ENCODE measurements around the gene UNC79.

UNC79 gene

GRCh38 chr14:93742761-93743160 lies 312.0 kb downstream of the UNC79 start:
- no peak overlapping the region for H2AFZ ChIP-seq (ENCODE audit: low read depth, low read length)
- no peak overlapping the region for H4K8ac ChIP-seq (ENCODE audit: low read length)
- no peak overlapping the region for H3K4me3 ChIP-seq (ENCODE audit: insufficient read depth in 1 of 2, low read depth in 1 of 2, low read length in 2 of 2)
- H3K27me3 ChIP-seq (ENCODE audit: control insufficient read depth in 1 of 2, insufficient read depth in 1 of 2, low read length in 2 of 2), result peaks cover 0 to 20% of the 10 kb centered on the region in 2 experiments
- no peaks in the 10 kb centered on the region for H3K9me3 ChIP-seq (ENCODE audit: control insufficient read depth, low read length)
- 89% methylated on average over 8 of the region's 8 CpGs for WGBS
- H3K4me2 ChIP-seq (ENCODE audit: low read length, poor library complexity, severe bottlenecking), result no peak overlapping the region
- H3K14ac ChIP-seq (ENCODE audit: low read length in 2 of 2), result no peak overlapping the region
- H4K91ac ChIP-seq (ENCODE audit: low read length), result no peak overlapping the region
- H2BK15ac ChIP-seq (ENCODE audit: low read depth, poor library complexity, severe bottlenecking), result no peak overlapping the region
- no peaks in the 10 kb centered on the region for H3K36me3 ChIP-seq (ENCODE audit: control insufficient read depth in 1 of 2, insufficient read depth in 2 of 2, low read depth in 1 of 2, low read length in 2 of 2)
- H3K27ac ChIP-seq (ENCODE audit: low read length, poor library complexity, severe bottlenecking), result no peak overlapping the region
- no peak overlapping the region for H2BK5ac ChIP-seq (ENCODE audit: low read depth, low read length, poor library complexity, severe bottlenecking)
- no peak overlapping the region for H3K18ac ChIP-seq (ENCODE audit: low read depth in 1 of 2, low read length in 2 of 2)
- no peak for DNase-seq
- no peak overlapping the region for H2BK12ac ChIP-seq (ENCODE audit: low read length in 2 of 2)
- H2BK120ac ChIP-seq (ENCODE audit: low read depth, low read length), result no peak overlapping the region
- H3K9ac ChIP-seq (ENCODE audit: low read length), result no peak overlapping the region
- no peak overlapping the region for H2AK5ac ChIP-seq (ENCODE audit: low read length, severe bottlenecking)
- no peaks in the 10 kb centered on the region for H3K79me1 ChIP-seq (replicated peaks; ENCODE audit: low read length, poor library complexity, severe bottlenecking)
- H3K4ac ChIP-seq (ENCODE audit: low read depth in 1 of 2, low read length in 2 of 2), result no peak overlapping the region
- H3K23ac ChIP-seq (ENCODE audit: low read length in 2 of 2), result no peak overlapping the region
- H3K4me1 ChIP-seq (ENCODE audit: control insufficient read depth, insufficient read depth, low read depth, low read length), result no peaks in the 10 kb centered on the region

DNA sequence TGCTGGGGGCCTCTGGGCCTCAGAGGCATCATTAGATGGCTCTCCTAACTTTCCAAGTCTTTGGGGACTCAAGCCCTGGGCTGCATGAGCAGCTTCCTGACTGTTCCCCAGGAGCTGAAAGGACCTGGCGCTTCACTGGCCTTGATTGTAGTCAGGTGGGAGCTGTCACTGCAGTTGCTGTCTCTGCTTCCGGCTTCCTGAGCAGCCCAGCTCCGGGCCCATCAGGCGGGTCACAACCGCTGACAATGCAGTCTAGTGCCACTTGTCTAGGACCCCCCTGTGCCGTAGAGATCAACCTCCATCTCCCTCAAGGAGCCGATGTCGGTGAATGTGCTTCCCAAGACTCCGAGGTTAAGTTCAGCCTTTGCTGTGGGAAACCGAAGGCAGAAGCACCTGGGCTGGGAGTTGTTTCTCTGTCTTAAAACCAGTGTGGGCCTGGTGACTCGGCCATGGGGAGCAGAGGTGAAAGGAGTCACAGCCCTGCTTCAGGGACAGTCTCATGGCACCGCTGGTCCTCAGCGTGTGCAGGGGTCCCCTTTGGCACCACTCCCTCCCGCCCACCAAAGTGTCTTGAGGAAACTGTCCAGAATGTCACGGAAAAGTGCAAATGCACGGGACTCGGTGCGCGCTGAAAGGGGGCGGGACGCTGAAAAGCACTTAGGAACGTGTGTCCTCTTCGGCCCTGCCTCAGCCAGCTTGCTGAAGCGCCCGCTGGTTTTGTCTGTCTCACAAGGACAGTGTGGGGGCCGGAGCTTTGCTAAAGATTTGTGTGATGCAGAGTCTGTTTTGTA lies 312.7 kb downstream of the UNC79 start:
- Histone ChIP-seq H2BK15ac (ENCODE audit: low read depth, poor library complexity, severe bottlenecking) (no peak overlapping the region), H3K23ac (ENCODE audit: low read length in 2 of 2) (no peak overlapping the region), H3K79me1 (replicated peaks; ENCODE audit: low read length, poor library complexity, severe bottlenecking) (no peaks in the 10 kb centered on the region), H2BK120ac (ENCODE audit: low read depth, low read length) (no peak overlapping the region), H2AFZ (ENCODE audit: low read depth, low read length) (no peak overlapping the region), H2BK12ac (ENCODE audit: low read length in 2 of 2) (no peak overlapping the region), H3K4ac (ENCODE audit: low read depth in 1 of 2, low read length in 2 of 2) (no peak overlapping the region), H3K36me3 (ENCODE audit: control insufficient read depth in 1 of 2, insufficient read depth in 2 of 2, low read depth in 1 of 2, low read length in 2 of 2) (no peaks in the 10 kb centered on the region), H2AK5ac (ENCODE audit: low read length, severe bottlenecking) (no peak overlapping the region), H3K18ac (ENCODE audit: low read depth in 1 of 2, low read length in 2 of 2) (no peak overlapping the region), H3K4me2 (ENCODE audit: low read length, poor library complexity, severe bottlenecking) (no peak overlapping the region), H3K14ac (ENCODE audit: low read length in 2 of 2) (no peak overlapping the region), H4K8ac (ENCODE audit: low read length) (no peak overlapping the region), H3K9ac (ENCODE audit: low read length) (no peak overlapping the region), H2BK5ac (ENCODE audit: low read depth, low read length, poor library complexity, severe bottlenecking) (no peak overlapping the region), H3K27me3 (ENCODE audit: control insufficient read depth in 1 of 2, insufficient read depth in 1 of 2, low read length in 2 of 2) (peaks cover 0 to 14% of the 10 kb centered on the region in 2 experiments), H3K27ac (ENCODE audit: low read length, poor library complexity, severe bottlenecking) (no peak overlapping the region), H3K9me3 (ENCODE audit: control insufficient read depth, low read length) (no peaks in the 10 kb centered on the region), H4K91ac (ENCODE audit: low read length) (no peak overlapping the region), H3K4me1 (ENCODE audit: control insufficient read depth, insufficient read depth, low read depth, low read length) (no peaks in the 10 kb centered on the region), H3K4me3 (ENCODE audit: insufficient read depth in 1 of 2, low read depth in 1 of 2, low read length in 2 of 2) (no peak overlapping the region)
- WGBS, result 89% methylated on average over 26 of the region's 26 CpGs
- DNase-seq, result no peak

DNA sequence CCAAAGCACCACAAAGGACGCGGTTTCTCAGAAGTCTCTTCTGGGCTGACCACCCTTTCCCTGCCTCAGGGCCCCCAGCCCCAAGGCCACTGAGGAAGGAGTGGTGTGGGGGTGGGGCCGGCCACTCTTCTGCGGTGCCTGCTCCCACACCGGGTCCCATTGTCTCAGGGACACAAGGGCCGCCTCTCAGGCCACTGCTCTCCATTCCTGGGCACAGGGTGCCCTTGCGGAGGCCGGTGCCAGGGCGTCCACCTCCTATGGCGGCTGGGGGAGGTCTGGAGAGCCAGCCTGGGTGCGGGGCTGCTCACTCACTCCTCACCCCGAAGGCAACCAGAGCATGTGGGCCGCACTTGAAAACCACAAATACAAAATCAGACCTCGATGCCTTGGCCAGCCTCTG lies 313.4 kb downstream of the UNC79 start:
- Histone ChIP-seq H3K4me2 (ENCODE audit: low read length, poor library complexity, severe bottlenecking) (no peak overlapping the region), H3K79me1 (replicated peaks; ENCODE audit: low read length, poor library complexity, severe bottlenecking) (no peaks in the 10 kb centered on the region), H2BK5ac (ENCODE audit: low read depth, low read length, poor library complexity, severe bottlenecking) (no peak overlapping the region), H3K9me3 (ENCODE audit: control insufficient read depth, low read length) (no peaks in the 10 kb centered on the region), H4K8ac (ENCODE audit: low read length) (no peak overlapping the region), H3K18ac (ENCODE audit: low read depth in 1 of 2, low read length in 2 of 2) (no peak overlapping the region), H3K36me3 (ENCODE audit: control insufficient read depth in 1 of 2, insufficient read depth in 2 of 2, low read depth in 1 of 2, low read length in 2 of 2) (no peaks in the 10 kb centered on the region), H3K9ac (ENCODE audit: low read length) (no peak overlapping the region), H3K23ac (ENCODE audit: low read length in 2 of 2) (no peak overlapping the region), H4K91ac (ENCODE audit: low read length) (no peak overlapping the region), H3K4ac (ENCODE audit: low read depth in 1 of 2, low read length in 2 of 2) (no peak overlapping the region), H3K27ac (ENCODE audit: low read length, poor library complexity, severe bottlenecking) (no peak overlapping the region), H3K4me3 (ENCODE audit: insufficient read depth in 1 of 2, low read depth in 1 of 2, low read length in 2 of 2) (no peak overlapping the region), H3K4me1 (ENCODE audit: control insufficient read depth, insufficient read depth, low read depth, low read length) (no peaks in the 10 kb centered on the region), H2AK5ac (ENCODE audit: low read length, severe bottlenecking) (no peak overlapping the region), H2AFZ (ENCODE audit: low read depth, low read length) (no peak overlapping the region), H2BK120ac (ENCODE audit: low read depth, low read length) (no peak overlapping the region), H3K27me3 (ENCODE audit: control insufficient read depth in 1 of 2, insufficient read depth in 1 of 2, low read length in 2 of 2) (peaks cover 0 to 10% of the 10 kb centered on the region in 2 experiments), H2BK12ac (ENCODE audit: low read length in 2 of 2) (no peak overlapping the region), H2BK15ac (ENCODE audit: low read depth, poor library complexity, severe bottlenecking) (no peak overlapping the region), H3K14ac (ENCODE audit: low read length in 2 of 2) (no peak overlapping the region)
- no peak for DNase-seq
- WGBS, result 80% methylated on average over 14 of the region's 14 CpGs

DNA sequence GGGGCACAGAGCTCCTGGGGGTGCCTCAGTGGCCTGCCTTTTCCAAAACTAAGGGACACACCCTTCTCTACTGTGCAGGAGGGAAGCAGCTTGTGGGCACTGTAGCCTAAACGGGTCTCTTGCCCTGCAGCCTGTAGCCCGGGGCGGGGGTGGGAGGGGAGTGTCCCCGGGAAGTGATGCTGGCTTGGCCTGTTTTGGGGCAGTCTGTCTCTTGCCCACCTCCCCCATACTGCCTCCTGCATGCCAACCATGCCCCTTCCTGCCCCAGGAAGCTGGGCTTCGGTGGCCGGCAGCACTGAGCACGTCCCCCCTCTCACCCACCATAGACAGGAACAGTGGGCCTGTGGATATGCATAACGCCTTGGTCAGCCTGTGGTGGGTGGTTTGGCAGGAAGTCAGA lies 314.1 kb downstream of the UNC79 start:
- Histone ChIP-seq H3K27ac (ENCODE audit: low read length, poor library complexity, severe bottlenecking) (no peak overlapping the region), H3K14ac (ENCODE audit: low read length in 2 of 2) (no peak overlapping the region), H3K4me1 (ENCODE audit: control insufficient read depth, insufficient read depth, low read depth, low read length) (no peaks in the 10 kb centered on the region), H3K4me3 (ENCODE audit: insufficient read depth in 1 of 2, low read depth in 1 of 2, low read length in 2 of 2) (no peak overlapping the region), H3K27me3 (ENCODE audit: control insufficient read depth in 1 of 2, insufficient read depth in 1 of 2, low read length in 2 of 2) (peaks cover 0 to 10% of the 10 kb centered on the region in 2 experiments), H3K4me2 (ENCODE audit: low read length, poor library complexity, severe bottlenecking) (no peak overlapping the region), H4K8ac (ENCODE audit: low read length) (no peak overlapping the region), H3K4ac (ENCODE audit: low read depth in 1 of 2, low read length in 2 of 2) (no peak overlapping the region), H2BK5ac (ENCODE audit: low read depth, low read length, poor library complexity, severe bottlenecking) (no peak overlapping the region), H3K79me1 (replicated peaks; ENCODE audit: low read length, poor library complexity, severe bottlenecking) (no peaks in the 10 kb centered on the region), H2BK12ac (ENCODE audit: low read length in 2 of 2) (no peak overlapping the region), H3K36me3 (ENCODE audit: control insufficient read depth in 1 of 2, insufficient read depth in 2 of 2, low read depth in 1 of 2, low read length in 2 of 2) (no peaks in the 10 kb centered on the region), H3K9ac (ENCODE audit: low read length) (no peak overlapping the region), H4K91ac (ENCODE audit: low read length) (no peak overlapping the region), H3K9me3 (ENCODE audit: control insufficient read depth, low read length) (no peaks in the 10 kb centered on the region), H2BK15ac (ENCODE audit: low read depth, poor library complexity, severe bottlenecking) (no peak overlapping the region), H2BK120ac (ENCODE audit: low read depth, low read length) (no peak overlapping the region), H2AFZ (ENCODE audit: low read depth, low read length) (no peak overlapping the region), H3K23ac (ENCODE audit: low read length in 2 of 2) (no peak overlapping the region), H2AK5ac (ENCODE audit: low read length, severe bottlenecking) (no peak overlapping the region), H3K18ac (ENCODE audit: low read depth in 1 of 2, low read length in 2 of 2) (no peak overlapping the region)
- 70% methylated on average over 3 of the region's 8 CpGs for WGBS
- no peak for DNase-seq

Data from mesenchymal stem cell (in vitro differentiated cells and primary cell).